ENCODE results near the gene LHX4. TPM values are rescaled to one million over a fixed set of nuclear protein-coding genes. Genes with fewer than 3 reads are reported as not detected.
A peak's percentile ranks its signal among the peaks of the same experiment; 100 is the strongest.

The LHX4 gene
- total and polyA plus RNA-seq, 2 of the 13 experiments (the other 11 are each of a cell fraction or from before 2014, with no cell fraction given), result 0.03 to 0.07 TPM

- TF ChIP-seq KIAA2018 (CRISPR knock-in tag; IDR thresholded peaks at IDR 0.05; ENCODE audit: borderline replicate concordance), result no peak
- no peak for TF ChIP-seq ATF7 (IDR thresholded peaks at IDR 0.05)
- TF ChIP-seq ATF7 (CRISPR knock-in tag; IDR thresholded peaks at IDR 0.05), result no peak
- no peak for TF ChIP-seq ZNF773 (CRISPR knock-in tag; IDR thresholded peaks at IDR 0.05; ENCODE audit: borderline replicate concordance)
- no peak for TF ChIP-seq NKX3-1 (CRISPR knock-in tag; IDR thresholded peaks at IDR 0.05)
- no peak for TF ChIP-seq PRDM15 (CRISPR knock-in tag; IDR thresholded peaks at IDR 0.05)
- no peak for TF ChIP-seq ZBTB38 (CRISPR knock-in tag; IDR thresholded peaks at IDR 0.05)
- no peak for TF ChIP-seq ZSCAN30 (CRISPR knock-in tag; IDR thresholded peaks at IDR 0.05)
- TF ChIP-seq EEA1 (CRISPR knock-in tag; IDR thresholded peaks at IDR 0.05; ENCODE audit: borderline replicate concordance), result no peak
- no peak for TF ChIP-seq SOX6 (IDR thresholded peaks at IDR 0.05)
- TF ChIP-seq SOX6 (CRISPR knock-in tag; IDR thresholded peaks at IDR 0.05), result peak; percentile 37; the same call in 1 of the 2 replicates
- TF ChIP-seq POLR2A (IDR thresholded peaks at IDR 0.05; ENCODE audit: insufficient read depth in 1 of 2, low read depth in 2 of 2, low read length in 2 of 2), result no peak
- no peak for TF ChIP-seq ASH2L (IDR thresholded peaks at IDR 0.05; ENCODE audit: insufficient read length, low read depth, low read length)
- TF ChIP-seq SMAD1 (CRISPR knock-in tag; IDR thresholded peaks at IDR 0.05; ENCODE audit: borderline replicate concordance, low read depth), result no peak
Measured at GRCh38 chr1:180291004-180291403, 60.9 kb downstream of the LHX4 start (continued).
